LoVo (cell line): Measurements from ENCODE around the gene COL7A1.

Experiments used
- DNase-seq: peaks from one replicate; pipeline ENCODE4 v3.0.0-alpha.2; 2016; ENCODE audit warnings: low spot score

The COL7A1 gene

DNA sequence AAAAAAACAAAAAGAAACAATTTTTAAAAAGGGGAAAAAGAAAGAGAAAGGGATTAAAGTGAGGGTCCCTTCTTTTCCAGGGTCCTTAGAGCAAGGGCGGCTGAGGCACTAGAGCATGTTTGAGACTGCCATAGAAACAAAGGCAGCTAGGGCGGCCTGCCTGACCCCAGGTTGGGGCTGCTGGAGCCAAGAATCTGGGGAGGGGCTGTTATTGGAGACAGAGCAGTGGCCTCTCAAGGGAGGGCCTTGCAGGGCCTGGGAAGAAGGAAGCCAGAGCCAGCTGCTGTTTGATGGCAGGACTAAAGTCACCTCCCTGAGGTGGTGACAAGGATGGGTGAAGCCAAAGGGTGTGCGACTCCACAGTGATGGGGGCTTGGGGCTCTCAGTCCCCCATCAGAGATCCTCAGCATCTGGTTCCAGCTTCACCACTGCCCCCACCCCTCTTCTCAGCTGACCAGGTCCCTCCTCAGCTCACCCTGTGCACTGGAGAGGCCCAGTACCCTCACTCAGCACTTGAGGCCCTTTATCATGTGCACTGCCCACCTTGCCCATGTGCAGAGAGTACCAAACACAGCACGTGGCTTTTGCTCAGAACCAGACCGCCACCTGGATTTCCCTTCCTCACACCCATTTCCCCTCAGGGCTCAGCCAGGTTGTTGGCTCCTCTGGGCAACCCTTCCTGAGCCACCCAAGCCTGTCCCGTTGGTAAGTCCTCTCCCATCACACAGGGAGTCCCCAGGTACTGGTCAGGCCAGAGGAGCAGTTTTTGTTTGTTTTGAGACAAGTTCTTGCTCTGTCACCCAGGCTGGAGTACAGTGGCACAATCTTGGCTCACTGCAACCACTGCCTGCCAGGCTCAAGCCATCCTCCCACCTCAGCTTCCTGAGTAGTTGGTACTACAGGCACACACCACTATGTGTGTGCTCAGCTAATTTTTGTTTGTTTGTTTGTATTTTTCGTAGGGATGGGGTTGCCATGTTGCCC, 24.7 kb upstream of the COL7A1 start:
- no peak for DNase-seq

GRCh38 chr3:48617559-48617958, 22.4 kb upstream of the COL7A1 start:
- DNase-seq: no peak

DNA sequence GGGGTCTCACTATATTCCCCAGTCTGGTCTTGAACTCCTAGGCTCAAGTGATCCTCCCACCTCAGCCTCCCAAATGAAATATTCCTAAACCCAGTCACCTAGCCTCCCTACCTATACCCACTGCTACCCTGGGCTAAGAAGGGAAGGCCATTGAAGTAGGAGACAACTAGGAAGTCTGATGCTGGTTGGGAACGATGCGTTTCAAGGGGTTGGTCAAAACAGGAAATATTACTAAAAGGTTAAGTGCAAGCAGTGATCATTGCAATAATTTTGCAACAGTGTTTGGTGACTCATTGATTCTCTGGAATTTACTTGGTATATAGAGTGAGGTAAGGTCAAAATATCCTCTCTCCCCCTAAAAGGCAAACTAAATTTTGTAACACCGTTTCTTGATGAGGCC, 18.9 kb upstream of the COL7A1 start:
- DNase-seq: peak; percentile 21

DNA sequence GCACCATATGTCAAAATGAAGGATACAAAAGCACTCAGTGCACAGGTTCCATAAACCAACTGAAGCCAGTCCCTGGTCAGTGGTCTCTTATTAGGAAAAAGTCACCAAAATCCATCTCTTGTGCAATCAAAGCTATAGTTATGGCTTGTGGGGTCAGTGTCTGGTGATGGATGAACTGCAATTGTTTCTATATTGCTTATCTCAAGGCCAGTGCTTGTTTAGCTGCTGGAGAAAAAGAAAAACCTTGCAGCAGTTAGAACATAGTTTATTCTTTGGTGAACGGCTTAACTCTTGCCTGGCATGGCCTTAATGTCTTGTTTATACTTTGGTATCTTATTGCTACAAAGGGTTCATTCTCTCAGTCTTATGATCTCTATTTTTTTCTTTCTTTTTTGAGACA, 17.2 kb upstream of the COL7A1 start:
- DNase-seq: no peak

GRCh38 chr3:48609088-48610005, 14.2 kb upstream of the COL7A1 start, which contains the start of gene UQCRC1:
Gene UQCRC1 (minus strand): TSS chr3:48609646. CDS start chr3:48609620, 26 bp downstream.
- peak; percentile 96 for DNase-seq

- no peak for DNase-seq
Observed at GRCh38 chr3:48607519-48607918, 12.4 kb upstream of the COL7A1 start.

DNA sequence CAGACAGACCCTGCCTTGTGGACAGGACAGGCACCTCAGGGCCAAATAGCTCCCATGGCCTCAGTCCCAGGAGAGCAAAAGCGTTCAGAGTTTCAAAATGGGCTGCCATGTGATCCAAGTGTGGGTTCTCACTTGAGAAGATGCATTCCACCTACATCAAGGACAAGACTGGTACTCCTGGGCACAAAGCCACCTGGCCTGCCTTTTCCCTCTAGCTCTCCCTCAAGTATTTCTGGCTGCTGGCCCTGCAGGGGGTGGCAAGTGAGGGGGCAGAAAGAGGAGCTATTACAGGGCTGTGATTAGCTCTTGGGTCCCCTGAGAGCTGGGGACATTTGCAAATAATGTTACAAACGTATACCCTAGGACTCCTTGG, 6.5 kb upstream of the COL7A1 start:
- no peak for DNase-seq

DNA sequence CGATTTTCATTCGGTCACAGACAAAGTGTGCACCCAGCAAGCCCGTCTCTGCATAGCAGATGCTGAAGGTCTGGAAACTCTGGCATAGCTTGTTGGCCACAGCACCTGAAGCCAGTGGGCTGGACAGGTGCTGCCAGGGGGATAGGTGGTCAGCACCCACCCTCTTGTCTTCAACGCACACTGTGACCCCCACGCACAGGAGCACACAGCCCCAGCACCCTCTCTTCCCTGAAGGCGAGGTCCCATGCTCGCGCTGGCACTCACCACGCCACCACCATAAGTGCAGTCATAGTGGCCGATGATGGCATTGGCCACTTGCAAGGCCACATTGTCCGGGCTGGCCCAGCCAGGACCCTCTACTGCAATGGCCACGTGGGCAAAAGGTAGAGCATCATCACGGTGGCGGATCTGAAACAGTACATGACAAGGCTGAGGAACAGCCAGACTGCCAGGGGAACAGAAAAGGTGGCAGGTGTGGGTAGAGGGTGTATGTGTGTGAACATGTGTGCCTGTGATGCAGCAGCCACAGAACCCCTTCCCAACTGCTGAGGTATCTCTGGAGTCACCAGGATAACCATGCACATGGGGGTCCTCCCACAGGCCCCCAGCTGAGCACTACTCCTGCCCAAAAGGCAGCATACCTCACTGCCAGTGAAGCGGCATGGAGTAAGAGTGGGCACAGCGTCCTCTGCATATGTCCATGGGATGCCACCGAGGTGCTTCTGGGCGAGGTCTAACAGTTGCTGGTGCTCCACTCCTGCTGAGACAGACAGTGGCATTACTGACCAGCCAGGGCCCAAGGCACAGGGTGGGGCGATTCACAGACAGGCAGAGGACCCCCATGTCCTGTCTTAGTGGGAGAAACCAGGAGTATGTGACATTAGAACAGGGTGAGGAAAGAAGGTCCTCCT, 5.8 kb upstream of the COL7A1 start:
- no peak for DNase-seq

GRCh38 chr3:48599509-48600285, 4.6 kb upstream of the COL7A1 start:
- DNase-seq: no peak

DNA sequence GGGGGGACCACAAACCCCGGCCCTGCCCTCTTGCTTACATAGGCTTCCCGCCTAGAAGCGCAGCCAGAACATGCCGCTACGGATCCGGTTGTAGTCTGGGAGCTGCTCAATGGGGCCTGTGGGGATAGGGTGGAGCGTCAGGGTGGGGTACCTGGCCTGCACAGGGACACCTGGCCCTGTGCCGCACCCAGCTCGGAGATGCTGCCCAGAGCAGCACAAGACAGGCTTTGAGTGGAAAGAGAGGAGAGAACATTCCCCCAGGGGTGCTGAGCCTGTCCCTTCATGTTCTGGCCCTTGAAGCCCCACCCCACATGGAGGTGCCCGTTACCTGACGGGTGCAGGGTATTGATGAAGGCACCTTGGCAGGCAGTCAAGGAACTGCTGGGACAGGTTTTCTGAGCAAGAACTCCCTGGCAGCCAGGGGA, 4.0 kb upstream of the COL7A1 start:
- DNase-seq: no peak

DNA sequence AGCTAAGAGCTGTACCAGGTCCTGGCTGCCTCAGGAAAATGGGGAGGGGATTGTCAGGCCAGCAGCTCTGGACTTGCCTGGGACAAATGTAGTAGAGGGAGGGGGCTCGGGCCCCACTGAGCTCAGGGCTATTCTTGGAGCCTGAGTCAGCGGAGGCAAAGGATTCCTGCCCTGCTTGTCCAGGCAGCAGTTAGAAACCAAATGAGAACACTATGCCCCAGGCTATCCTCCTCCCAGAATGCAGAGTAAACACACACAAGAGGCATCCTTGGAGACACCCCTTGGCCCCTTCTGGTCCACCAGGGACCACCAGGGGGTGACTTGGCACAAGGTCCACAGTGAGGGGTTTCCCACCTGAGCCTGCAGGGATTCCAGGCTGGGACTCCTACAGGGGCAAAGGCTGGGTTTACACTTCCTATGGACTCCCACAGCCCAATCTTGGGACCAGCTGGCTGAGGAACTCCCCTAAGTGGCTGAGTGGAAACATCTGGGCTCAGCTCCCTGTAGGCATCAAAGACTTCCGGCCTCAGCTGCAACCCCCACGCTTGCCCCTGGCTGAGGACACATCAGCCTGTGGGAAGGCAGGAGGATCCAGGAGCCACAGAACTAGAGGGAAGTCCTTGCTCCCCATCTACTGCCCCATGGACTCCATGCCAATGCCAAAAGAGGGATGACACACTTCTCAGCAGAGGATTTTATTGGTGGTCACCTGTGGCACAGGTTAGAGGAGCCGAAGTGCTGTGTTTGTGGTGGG, 3.4 kb upstream of the COL7A1 start:
- no peak for DNase-seq

DNA sequence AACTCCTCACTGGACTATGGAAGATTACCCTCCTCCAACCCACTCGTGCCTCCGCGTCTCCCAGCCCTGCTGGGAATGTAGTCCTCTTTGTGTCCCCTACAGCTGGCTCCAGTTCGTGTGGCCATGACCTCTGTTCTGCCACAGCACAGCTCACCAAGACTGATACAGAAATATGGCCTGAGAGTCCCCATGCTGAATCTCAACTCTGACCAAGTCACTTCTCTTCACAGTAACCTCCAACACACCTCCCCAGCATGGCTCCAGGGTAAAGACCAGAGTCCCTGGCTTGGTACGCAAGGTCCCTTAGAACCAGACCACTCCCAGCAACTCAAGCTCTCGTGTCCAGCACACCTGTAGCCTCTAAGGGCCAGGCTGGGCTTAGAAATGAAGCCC, 2.3 kb upstream of the COL7A1 start:
- no peak for DNase-seq

- no peak for DNase-seq
Observed at GRCh38 chr3:48596676-48597407, 1.7 kb upstream of the COL7A1 start.

DNA sequence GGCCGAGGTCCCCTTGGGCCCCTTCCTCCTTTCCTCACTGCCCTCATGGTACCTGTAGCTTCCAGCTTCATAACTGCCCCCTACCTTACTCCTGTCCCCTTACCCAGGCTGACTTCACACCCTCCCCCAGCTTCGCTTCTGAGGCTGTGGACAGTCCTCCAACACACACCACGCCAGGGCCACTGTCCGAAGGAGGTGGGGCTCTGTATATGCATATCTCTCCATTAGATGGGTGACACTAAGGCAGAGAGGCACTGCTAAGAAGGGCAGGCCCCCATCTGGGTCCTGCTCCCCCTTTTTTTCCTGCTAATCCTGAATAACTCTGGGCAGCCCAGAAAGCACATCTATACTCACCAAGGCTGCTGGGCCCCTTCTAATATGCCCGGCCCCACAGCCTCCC, 1.0 kb upstream of the COL7A1 start:
- no peak for DNase-seq

GRCh38 chr3:48595526-48596121, 495 bp upstream of the COL7A1 start:
- peak; percentile 80 for DNase-seq

DNA sequence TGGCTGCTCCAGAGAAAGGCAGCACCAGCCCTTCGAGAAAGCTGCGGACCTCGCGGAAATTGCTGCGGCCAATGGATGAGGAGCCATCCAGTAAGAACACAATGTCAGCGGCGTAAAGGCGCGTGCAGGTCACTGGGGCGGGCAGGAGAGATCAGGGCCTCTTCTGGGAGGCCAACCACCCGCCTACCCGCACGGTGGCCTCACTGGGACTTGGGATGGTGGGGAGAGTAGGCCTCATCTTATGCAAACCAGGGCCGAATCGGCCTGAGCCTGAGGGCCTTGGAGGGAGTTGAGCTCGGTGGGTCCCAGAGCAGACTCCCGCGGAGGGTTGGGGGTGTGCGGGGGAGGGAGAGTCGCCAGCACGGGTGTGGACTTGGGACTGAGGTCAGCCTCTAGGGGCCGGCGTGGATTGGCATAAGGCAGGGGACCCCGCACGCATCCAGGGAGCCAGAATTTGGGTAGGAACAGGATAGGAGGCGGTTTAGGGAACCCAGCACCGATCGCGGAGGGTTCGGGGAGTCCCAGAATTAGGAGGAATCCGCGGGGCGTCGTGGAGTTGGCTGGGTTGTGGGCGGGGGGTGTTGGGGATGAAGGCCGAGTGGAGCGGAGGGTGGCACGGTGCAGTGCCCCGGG, 596 bp downstream of the COL7A1 start:
- no peak for DNase-seq

- DNase-seq: no peak
Observed at GRCh38 chr3:48593337-48593736, 1.8 kb downstream of the COL7A1 start.

DNA sequence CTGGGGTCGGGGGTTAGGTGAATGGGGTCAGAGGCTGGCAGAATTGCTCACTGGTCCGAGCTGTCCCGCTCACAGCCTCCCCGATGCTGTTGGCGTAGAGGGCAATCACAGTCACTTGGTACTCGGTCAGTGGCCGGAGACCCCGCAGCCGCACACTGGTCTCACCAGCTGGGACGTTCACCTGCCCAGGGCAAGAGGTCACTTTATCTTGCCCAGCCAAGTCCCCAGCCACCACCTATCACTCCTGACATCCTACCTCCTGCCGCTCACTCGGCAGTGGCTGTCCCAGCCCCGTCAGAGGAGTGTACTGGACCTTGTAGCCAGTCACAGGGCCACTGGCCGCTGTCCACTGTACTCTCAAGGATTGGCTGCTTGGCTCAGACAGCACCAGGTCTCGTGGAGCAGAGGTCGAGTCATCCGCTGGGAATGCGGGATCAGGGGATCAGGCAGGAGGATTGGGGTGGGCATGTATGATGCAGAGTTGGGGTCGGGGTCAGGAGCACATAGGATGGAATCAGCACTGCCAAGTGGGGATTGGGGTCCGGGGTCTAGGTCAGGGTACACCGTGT, 2.5 kb downstream of the COL7A1 start:
- no peak for DNase-seq
